Measurements from ENCODE around the gene GMPR.

- TF ChIP-seq EZH2 (IDR thresholded peaks at IDR 0.05; ENCODE audit: borderline replicate concordance, low read depth, low read length, severe bottlenecking) (no peak), CTCF (IDR thresholded peaks at IDR 0.05; ENCODE audit: extremely low read depth in 1 of 2, insufficient read depth in 1 of 2, low read depth in 1 of 2, low read length in 2 of 2) (no peak), POLR2AphosphoS5 (IDR thresholded peaks at IDR 0.05; ENCODE audit: insufficient read depth, low read depth, low read length) (no peak), JUN (IDR thresholded peaks at IDR 0.05; ENCODE audit: borderline replicate concordance, insufficient read depth, insufficient read length, low read depth) (no peak), FOS (IDR thresholded peaks at IDR 0.05; ENCODE audit: borderline replicate concordance, insufficient read depth, low read length) (no peak), POLR2A (IDR thresholded peaks at IDR 0.05; ENCODE audit: low read depth, low read length) (no peak), MAX (IDR thresholded peaks at IDR 0.05; ENCODE audit: insufficient read depth, insufficient read length) (no peak), MYC (IDR thresholded peaks at IDR 0.05; ENCODE audit: low read depth, low read length) (no peak)
Measured at GRCh38 chr6:16244446-16244845, 6.1 kb downstream of the GMPR start.

Data from endothelial cell of umbilical vein (primary cell).